Germinal center (tissue), 1 donor: Measurements from ENCODE around the gene PRKG1.

Experiments used
- DNase-seq: peaks from one replicate; pipeline ENCODE4 v3.0.0; 2012; ENCODE audit warnings: mixed read lengths, low spot score

The PRKG1 gene

DNA sequence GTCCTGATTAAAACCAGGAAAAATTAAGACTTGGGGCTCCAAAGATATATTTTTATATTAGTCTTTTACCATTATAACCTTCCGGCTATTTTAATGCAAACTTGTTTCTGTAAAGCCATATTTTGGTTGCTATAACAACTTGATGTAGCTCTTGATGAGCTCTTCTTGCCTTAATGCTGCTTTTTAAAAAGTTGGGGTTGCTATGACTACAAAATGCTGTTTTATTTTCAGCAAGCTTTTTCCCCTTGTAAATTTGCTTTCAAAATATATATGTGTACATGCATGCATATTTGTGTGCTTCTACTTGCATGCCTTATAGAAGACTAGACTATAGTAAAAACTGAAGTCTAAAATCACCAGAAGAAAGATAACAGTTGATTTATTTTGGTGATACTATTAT is 525.4 kb downstream of the PRKG1 start:
- DNase-seq = no peak

DNA sequence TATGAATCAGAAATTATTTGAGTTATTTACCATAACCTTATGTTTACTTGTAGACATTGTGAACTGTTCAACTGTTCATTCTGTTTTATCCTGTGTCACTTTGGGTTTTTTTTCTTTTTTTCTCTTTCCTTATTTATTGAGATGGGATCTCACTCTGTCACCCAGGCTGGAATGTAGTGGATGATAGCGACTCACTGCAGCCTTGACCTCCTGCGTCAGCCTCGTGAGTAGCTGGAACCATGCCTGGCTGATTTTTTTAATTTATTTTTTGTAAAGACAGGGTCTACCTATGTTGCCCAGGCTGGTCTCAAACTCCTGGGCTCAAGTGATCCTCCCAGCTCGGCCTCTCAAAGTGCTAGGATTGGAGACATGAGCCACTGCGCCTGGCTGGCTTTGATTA is 528.0 kb downstream of the PRKG1 start:
- no peak for DNase-seq

DNA sequence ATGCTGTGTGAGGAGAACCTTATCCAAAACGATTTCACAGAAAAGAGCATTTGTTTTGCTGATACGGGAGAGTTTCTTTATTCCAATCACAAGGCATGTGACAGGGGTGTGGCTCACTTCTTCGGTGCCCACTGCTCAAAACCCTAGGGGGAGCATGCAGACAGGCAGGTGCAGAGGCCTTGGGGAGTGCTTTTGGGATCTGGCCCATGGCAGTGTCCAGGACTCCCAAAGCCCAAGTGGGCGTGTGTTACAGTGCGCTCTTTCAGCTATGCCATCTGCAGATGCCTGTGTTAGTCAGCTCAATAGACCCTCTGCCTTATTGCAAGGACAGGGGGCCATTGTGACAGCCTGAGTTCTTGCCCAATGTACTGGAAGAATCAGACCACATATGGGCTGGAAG is 530.3 kb downstream of the PRKG1 start:
- DNase-seq = no peak

- DNase-seq = no peak
Measured at GRCh38 chr10:51606825-51607462, 532.7 kb downstream of the PRKG1 start.

DNA sequence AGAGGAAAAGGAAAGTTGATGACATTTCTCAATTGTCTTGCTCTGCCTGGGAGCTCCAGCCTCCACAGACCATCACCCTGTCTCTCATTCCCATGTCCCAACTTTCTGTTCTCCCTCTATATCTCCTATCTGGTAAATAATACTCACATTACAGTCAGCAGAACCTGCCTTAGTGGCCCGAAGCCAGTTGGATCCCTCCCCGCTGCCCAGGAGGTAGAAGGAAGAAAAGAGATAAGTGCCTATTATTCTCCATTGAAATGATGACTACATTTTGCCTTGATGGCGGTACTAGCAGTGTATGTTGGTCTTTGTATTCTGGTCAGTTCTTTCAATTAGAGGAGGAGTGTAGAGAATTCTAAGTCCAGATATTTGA is 533.2 kb downstream of the PRKG1 start:
- DNase-seq = no peak

DNA sequence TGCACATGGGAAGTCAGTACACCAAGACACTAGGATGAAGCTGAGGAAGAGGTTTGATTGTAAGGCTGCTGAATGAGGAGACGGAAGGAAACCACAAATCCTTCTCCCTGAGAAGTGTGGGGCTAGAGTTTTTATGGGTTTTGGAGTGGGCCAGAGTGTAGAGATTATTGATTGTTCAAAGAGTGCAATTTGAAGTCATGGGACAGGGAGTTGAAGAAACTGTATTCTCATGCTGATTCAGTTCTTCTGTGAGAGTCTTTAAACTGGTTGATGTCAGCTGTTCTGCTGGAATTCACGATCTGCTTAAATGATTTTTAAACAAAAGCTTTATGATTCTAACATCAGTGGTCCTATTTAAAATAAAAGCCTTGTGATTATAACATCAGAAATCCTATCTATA is 533.9 kb downstream of the PRKG1 start:
- DNase-seq = no peak

GRCh38 chr10:51615764-51616298 is 541.5 kb downstream of the PRKG1 start:
- DNase-seq = no peak

- no peak for DNase-seq
Measured at GRCh38 chr10:51617576-51618235, 543.4 kb downstream of the PRKG1 start.

DNA sequence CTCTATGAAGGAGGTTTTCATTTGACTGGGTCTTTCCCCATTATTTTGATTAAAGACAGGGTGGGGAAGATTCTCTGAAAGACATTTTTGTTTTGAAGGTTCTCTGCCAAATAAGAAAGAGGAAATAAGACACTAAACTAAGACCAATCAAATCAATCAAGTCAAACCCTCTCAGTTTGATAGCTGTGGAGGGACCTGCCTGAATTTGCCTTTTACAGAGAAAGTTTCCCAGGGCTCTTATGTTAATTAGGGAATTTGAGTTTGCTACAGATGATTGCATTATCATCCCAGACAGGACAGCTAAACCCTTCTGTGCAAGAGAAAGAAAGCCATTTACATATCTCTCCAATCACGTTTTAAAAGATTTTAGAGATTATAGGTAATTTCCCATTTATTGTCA is 545.1 kb downstream of the PRKG1 start:
- DNase-seq = no peak

- no peak for DNase-seq
Measured at GRCh38 chr10:51620131-51620530, 545.8 kb downstream of the PRKG1 start.

- no peak for DNase-seq
Measured at GRCh38 chr10:51624013-51624412, 549.7 kb downstream of the PRKG1 start.

DNA sequence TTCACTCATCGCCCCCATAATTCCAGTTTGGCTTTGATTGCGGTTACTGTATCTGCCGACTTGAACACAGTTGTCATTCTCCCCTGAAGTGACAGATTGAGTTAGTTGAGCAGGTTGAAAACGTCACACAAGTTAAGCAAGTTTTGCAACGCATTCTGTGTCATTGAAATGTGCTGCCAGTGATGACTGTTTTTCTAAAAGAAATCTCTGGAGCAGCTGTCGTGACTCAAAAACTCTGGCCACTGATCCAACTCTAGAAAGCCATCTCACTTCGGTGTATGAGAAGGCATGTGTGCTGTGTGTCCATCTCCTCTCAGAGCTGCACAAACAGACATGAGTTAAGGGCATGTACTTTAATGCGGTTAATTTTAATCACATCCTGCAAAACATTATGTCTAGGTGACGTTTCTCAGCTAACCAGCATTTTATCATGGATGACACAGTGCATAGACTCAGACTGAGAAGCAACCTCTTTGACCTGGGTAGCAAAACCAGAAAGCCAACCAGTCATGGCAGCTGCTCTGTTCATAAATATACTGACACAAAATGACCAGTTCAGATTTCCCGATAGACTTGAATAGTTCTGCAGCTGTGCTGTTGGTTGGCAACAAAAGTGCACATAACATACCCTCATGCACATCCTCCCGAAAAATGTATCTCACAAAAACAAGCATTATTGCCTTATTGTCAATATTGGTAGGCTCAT is 555.8 kb downstream of the PRKG1 start:
- DNase-seq = no peak

DNA sequence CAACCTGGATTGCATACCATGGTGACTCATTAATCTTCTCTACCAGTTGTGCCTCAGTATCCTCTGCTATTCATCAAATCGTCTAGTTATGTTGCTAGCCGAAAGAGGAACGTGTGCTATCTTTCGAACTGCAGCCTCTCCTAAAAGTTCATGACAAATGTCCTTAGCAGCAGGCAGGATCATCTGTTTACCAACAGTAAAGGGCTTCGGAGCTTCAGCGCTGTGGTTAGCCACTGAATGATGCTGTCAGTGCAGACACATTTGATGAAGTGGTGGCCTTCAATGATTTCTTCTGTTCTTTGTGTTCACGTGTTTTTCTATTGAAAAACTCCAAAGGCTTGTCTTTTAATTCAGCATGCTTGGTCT is 556.3 kb downstream of the PRKG1 start:
- DNase-seq = no peak

DNA sequence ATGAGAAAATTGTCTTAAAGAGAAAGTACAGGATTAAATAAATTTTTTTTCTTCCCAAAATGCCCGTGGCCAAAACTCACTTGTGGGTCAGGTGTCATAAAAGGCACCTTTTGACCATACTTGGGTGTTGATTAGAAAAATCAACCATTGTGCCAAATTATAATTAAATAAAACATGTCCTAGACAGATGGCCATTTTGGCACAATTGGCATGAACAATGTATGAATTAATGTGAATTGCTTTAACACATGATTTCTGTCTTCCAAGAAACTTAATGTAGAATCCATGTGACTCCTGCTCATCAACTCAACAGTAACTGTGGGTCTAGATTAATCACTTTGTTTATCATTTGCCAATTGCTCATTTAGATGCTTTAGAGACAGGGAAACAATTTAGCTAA is 561.1 kb downstream of the PRKG1 start:
- DNase-seq = no peak

DNA sequence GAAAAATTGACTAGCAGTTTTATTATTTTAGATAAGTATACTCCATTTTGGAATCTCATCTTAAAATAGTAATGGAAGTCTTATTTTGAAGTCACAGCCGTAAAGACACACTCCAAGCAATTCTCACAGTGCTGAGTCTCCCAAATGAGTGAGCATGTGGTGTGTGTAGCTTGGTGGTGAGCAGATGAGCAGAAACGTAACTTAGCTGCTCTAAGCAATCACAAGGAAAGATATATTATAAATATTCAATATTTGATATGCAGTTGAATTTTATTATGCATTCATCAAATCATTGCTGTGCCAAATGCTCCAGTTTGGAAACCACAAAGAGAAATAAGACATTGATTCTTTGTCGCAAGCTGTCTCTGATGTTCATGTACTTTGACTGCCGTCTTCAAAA is 563.9 kb downstream of the PRKG1 start:
- no peak for DNase-seq

DNA sequence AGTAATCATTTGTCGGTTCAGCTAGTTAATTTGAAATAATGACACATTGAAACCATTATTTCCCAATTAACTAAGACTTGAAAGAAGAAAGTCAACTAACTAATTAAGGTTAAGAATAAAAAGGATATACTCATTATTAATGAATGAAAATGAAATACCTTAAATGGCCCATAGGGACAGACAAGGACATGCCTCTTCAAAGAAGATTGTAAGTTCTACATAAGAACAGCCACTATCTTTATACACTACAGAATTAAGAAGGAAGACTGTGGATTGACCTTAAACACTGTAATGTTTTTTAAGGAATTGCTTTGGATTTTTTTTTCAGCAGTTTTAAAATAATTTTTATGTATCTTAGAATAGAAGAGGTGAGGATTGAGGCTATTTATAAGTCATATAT is 564.5 kb downstream of the PRKG1 start:
- no peak for DNase-seq

- no peak for DNase-seq
Measured at GRCh38 chr10:51640120-51640819, 566.0 kb downstream of the PRKG1 start.

DNA sequence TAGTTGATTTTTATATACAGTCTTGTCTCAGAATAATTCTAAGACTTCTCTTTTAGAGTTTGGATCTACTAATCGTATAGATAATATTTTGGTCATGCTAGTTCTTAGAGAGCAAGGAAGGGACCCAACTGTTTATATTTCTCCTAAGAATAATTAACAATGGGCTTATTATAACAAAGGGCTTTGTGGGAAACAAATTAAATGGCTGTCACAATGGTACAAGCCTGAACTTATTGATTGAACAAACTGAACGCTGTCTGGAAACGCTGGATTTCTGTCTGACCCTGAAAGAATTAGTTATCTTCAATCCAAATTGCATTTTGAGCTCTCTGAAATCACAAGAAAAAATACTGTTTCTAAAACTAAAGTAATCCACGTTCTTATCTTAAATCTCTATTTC is 568.3 kb downstream of the PRKG1 start:
- DNase-seq = no peak

DNA sequence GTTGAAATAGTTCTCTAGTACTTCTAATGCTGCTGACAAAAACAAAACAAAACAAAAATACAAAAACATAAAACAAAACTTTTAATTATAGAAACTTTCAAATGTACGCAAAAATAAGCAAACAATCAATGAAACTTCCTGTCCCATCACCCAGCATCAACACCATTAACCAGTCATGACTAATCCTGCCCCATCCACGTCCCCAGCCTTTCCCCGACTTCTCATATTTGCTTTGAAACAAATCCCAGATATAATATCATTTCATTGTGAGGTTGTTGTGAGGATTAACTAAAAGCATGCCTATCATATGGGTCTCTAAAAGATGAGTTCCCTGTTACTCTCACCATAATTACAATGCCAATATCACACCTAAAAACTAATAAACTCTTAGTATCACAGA is 569.4 kb downstream of the PRKG1 start:
- no peak for DNase-seq

DNA sequence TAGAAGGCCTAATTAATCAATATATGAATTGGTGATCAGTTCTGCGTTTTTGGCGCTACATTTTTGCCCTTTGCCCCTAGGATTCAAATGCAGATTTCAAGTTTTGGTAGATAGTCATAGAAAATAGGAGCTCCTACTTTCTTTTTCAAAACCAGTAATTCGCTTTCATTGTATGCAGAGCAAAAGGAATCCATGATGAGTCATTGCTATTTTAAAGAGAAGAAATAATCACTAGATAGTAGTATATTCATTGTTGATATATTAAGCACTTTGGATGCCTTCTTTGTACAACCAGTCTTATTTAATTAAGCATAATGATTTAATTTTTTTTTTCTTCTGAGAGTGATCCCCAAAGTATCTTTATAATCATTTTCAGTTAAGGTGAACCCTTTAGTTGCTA is 574.8 kb downstream of the PRKG1 start:
- DNase-seq = no peak

DNA sequence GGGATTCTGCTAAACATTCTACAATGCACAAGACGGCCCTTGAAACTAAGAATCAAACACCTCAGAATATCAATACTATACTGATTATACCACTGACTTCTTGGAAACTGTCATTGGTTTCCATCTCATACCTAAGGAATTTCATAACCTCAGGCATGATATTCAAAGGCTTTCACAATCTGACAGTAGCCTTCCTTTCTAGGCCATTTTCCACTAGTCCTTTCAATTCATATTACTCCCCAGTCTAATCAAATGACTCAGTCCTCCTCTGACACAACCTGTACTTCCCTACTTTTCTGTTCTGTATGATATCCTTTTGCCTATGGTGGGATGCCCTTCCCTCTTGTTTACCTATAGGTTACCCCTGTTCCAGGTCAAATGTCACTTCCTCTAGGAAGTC is 576.8 kb downstream of the PRKG1 start:
- DNase-seq = no peak

GRCh38 chr10:51653025-51653424 is 578.7 kb downstream of the PRKG1 start:
- no peak for DNase-seq

DNA sequence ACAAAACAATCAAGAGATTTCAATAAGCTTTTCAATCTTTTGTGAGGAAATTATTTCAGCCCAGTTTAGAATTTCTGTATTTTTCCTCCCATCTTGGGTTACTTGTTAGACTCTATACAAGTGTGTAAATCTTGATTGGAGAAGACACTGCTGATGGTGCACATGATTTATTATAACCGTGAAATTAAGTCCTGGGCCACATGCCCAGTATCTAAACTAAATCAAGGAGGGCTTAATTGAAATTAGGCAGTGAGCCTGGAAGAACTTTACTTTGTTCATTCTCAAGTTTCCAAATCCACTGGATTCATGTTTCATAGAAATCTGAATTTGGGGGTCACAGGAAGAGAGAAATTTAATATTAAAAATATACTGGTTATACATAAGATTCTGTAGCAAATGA is 580.6 kb downstream of the PRKG1 start:
- no peak for DNase-seq
